HG03457 (cell line): ENCODE data around the gene HOTAIR.

Experiments used
- ATAC-seq: cut with Tn5 transposase; IDR thresholded peaks from one replicate; pipeline ENCODE4 v1.9.1; 2021; ENCODE audit warnings: moderate number of reproducible peaks; ENCODE audit not compliant: unreplicated experiment

Gene HOTAIR

GRCh38 chr12:53963005-53963404 is 11.7 kb downstream of the HOTAIR start:
- ATAC-seq = no peak

- ATAC-seq = no peak
Observed at GRCh38 chr12:53961025-53961761, 13.6 kb downstream of the HOTAIR start.

- ATAC-seq = no peak
Observed at GRCh38 chr12:53960187-53961024, 14.3 kb downstream of the HOTAIR start.

GRCh38 chr12:53959314-53959713 is 15.4 kb downstream of the HOTAIR start:
- no peak for ATAC-seq

- ATAC-seq = no peak
Observed at GRCh38 chr12:53958128-53958527, 16.6 kb downstream of the HOTAIR start.

GRCh38 chr12:53956914-53957536 is 17.7 kb downstream of the HOTAIR start:
- no peak for ATAC-seq

- no peak for ATAC-seq
Observed at GRCh38 chr12:53956251-53956887, 18.4 kb downstream of the HOTAIR start.

- ATAC-seq = no peak
Observed at GRCh38 chr12:53955776-53956250, 18.9 kb downstream of the HOTAIR start.

GRCh38 chr12:53955036-53955775 is 19.5 kb downstream of the HOTAIR start:
- no peak for ATAC-seq

GRCh38 chr12:53954694-53955035 is 20.1 kb downstream of the HOTAIR start, which contains the start of gene HOXC12:
TSS of gene HOXC12 (plus strand) at chr12:53954903. CDS start at chr12:53954930, 27 bp downstream.
- no peak for ATAC-seq

- ATAC-seq = no peak
Observed at GRCh38 chr12:53953831-53954693, 20.7 kb downstream of the HOTAIR start.

GRCh38 chr12:53952871-53953734 is 21.7 kb downstream of the HOTAIR start:
- no peak for ATAC-seq

GRCh38 chr12:53952335-53952694 is 22.4 kb downstream of the HOTAIR start:
- ATAC-seq = no peak

GRCh38 chr12:53951577-53952334 is 23.0 kb downstream of the HOTAIR start:
- no peak for ATAC-seq

- no peak for ATAC-seq
Observed at GRCh38 chr12:53950789-53951576, 23.8 kb downstream of the HOTAIR start.

GRCh38 chr12:53950437-53950773 is 24.3 kb downstream of the HOTAIR start:
- ATAC-seq = no peak
